COLO668 (cell line): ENCODE measurements around the gene GPA33.
"Not testable (repeated sequence)": the region's sequence is repeated elsewhere in the genome, so short reads cannot be mapped to it uniquely, and the experiment has no call there.

Experiments used
- DNase-seq: peaks from one replicate; lab custom pipeline; 2025; ENCODE audit not compliant: unreplicated experiment; lab: John Stamatoyannopoulos, UW

Gene GPA33

DNA sequence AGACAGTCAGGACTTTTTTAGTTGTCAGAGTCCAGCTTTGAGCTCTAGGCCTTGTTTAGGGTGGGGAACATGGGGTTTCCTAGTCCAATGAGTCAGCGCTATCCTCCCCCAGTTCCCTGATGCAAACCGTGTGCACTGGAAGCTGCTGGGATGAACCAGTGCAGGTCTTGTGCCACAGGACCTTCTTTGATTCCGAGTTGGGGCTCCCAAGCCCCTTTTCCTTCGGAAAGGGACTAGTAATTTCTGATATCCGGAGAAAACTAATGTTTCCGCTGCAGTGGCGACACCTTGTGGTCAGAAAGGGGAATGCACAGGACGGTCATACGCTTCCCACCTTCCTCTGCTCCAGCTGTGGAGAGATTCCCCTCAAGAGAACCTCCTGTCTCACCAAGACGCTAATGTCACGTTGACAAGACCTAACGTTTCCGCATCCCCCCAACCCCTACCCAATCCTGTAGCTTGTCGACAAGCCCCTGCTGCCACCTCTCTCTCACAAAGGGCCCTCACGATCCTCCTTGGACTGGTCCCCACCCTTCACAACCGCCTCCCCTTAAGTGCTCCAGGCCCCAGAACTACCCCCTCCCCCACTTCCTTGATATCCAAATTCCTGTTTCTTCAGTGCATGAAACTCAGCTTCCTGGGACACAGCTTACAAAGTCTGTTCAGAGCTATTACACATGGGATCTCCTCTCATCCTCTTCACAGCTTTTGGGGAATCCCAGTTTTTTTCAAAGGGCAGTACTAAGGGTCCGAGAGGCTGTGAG lies 30.9 kb downstream of the GPA33 start:
- DNase-seq = peak; percentile 71

DNA sequence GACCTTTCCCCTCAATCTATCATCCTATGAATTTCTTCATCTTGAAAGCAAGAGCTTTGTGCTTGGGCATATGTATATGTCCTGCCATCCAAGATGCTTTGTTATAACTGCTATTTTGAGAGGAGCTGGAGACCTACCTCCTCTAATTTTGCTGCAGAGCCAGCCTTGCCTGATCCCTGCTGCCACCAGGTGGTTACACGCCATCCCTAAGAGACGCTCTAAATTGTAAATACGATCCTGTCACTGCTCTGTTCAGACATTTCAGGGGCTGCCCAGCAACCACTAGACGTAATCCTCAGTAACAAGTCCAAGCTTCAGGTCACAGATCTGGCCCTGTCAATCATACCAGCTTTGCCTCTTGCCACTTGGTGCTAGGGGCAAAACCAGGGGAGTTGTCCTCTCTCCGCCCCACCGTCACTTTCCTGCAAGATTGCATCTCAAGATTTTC lies 32.9 kb downstream of the GPA33 start:
- peak; percentile 62 for DNase-seq

DNA sequence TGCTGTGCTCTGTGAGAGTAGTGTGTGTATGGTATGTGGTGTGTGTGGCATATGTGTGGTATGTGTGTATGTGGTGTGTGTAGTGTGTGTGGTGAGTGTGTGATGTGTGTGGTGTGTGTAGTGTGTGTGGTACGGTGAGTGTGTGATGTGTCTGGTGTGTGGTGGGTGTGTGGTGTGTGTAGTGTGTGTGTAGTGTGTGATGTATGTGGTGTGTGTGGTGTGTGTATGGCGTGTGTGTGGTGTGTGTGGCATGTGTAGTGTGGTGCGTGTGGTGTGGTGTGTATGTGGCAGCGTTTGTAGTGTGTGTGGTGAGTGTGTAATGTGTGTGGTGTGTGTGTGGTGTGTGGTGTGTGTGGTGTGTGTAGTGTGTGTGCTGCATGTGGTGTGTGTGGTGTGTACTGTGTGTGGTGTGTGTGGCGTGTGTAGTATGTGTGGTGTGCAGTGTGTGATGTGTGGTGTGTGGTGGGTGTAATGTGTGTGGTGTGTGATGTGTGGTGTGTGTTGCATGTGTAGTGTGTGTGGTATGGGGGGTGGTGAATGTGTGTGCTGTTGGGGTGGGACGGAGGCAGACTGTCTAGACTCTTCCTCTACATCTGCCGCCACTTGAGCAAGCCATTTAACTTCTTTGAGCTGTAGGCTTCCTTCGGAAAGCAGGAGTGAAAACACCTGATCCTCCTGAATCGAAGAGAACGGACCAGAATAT lies 33.5 kb downstream of the GPA33 start:
- DNase-seq = no peak

GRCh38 chr1:167054946-167055630 lies 35.1 kb downstream of the GPA33 start:
- DNase-seq = no peak

- DNase-seq = no peak
Observed at GRCh38 chr1:167054531-167054930, 35.6 kb downstream of the GPA33 start.

DNA sequence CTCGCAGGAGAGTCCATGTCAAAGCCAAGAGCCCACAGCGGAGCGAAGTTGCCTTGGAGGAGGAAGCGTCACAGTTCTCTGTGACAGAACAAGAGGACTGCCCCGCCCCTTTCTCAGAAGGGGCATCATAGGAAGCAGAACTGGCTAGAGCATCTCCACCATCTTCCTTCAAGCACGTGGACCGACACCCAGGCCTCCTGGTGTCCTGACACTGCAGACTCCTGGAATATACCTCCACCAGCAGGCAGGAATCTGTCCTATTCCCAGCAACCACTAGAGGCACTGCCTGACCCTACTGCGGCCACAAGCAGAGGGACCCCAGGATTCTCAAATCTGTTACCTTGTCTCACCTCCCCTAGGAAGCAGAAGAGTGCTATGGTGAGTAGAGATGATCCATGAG lies 37.8 kb downstream of the GPA33 start:
- DNase-seq = no peak

- no peak for DNase-seq
Observed at GRCh38 chr1:167051907-167052306, 38.3 kb downstream of the GPA33 start.

GRCh38 chr1:167043752-167044488 lies 46.3 kb downstream of the GPA33 start:
- DNase-seq = peak; percentile 96

GRCh38 chr1:167033646-167034045 lies 56.5 kb downstream of the GPA33 start:
- DNase-seq = no peak

- not testable (repeated sequence) for DNase-seq
Observed at GRCh38 chr1:167029553-167029952, 60.6 kb downstream of the GPA33 start.

GRCh38 chr1:167022384-167022783 lies 67.8 kb downstream of the GPA33 start:
- DNase-seq = no peak

- DNase-seq = no peak
Observed at GRCh38 chr1:167016100-167016750, 74.0 kb downstream of the GPA33 start.

DNA sequence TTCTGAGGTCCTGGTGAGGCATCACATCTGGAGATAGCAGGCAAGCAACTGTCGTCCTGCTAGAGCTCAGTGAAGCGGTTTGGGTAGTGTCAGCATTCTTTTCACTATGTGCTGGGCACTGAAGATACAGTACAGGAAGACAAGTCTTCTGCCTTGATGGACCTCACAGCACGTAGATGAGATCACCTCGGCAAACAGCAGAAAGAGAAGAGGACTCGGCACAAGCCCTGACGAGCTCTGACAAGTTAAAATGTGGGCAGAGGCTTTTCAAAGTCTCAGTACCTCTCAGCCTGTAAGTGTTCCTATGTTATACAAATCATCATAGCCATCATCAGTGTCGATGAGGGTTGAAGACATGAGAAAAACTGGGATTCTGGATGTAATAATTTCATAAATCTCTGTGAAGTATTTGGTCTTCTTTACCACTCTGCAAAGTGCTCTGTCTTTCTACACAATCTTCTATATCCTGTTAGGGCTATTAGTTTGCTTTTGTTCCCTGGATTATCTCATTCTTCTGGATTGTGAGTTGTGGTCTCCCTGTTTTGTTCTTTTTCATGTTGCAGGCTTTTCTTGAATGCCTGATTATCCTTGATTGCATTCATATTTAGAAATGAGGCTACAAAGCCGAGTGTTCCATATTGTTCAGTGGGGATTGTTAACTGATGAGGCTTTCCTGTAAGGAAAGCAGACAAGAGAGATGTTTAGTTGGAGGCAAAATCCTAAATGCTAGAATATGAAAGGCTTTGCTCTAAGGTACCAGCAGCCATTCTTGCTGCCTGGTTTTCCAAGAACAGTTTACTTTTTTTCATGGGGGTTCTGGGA lies 76.9 kb downstream of the GPA33 start:
- DNase-seq = no peak

- DNase-seq = no peak
Observed at GRCh38 chr1:167012570-167012969, 77.6 kb downstream of the GPA33 start.

GRCh38 chr1:167011560-167012191 lies 78.5 kb downstream of the GPA33 start:
- no peak for DNase-seq

- no peak for DNase-seq
Observed at GRCh38 chr1:167003711-167004110, 86.5 kb downstream of the GPA33 start.
